Measurements from ENCODE around the gene HIVEP3.
"Not testable (repeated sequence)": the region's sequence is repeated elsewhere in the genome, so short reads cannot be mapped to it uniquely, and the experiment has no call there.

The HIVEP3 gene

GRCh38 chr1:41573194-41573593 lies 345.5 kb downstream of the HIVEP3 start:
- no peak for DNase-seq (ENCODE audit: low read depth in 2 of 3, low spot score in 2 of 3)

- no peak for DNase-seq (ENCODE audit: low read depth in 2 of 3, low spot score in 2 of 3)
Observed at GRCh38 chr1:41572224-41572623, 346.5 kb downstream of the HIVEP3 start.

GRCh38 chr1:41571041-41571440 lies 347.7 kb downstream of the HIVEP3 start:
- no peak for DNase-seq (ENCODE audit: low read depth in 2 of 3, low spot score in 2 of 3)

GRCh38 chr1:41568204-41568603 lies 350.5 kb downstream of the HIVEP3 start:
- DNase-seq (ENCODE audit: low read depth in 2 of 3, low spot score in 2 of 3), result no peak

- no peak for DNase-seq (ENCODE audit: low read depth in 2 of 3, low spot score in 2 of 3)
Observed at GRCh38 chr1:41566969-41567368, 351.8 kb downstream of the HIVEP3 start.

GRCh38 chr1:41566274-41566885 lies 352.3 kb downstream of the HIVEP3 start:
- DNase-seq (ENCODE audit: low read depth in 2 of 3, low spot score in 2 of 3), result no peak

GRCh38 chr1:41564741-41565475 lies 353.8 kb downstream of the HIVEP3 start:
- no peak for DNase-seq (ENCODE audit: low read depth in 2 of 3, low spot score in 2 of 3)

GRCh38 chr1:41562328-41562727 lies 356.4 kb downstream of the HIVEP3 start:
- no peak for DNase-seq (ENCODE audit: low read depth in 2 of 3, low spot score in 2 of 3)

GRCh38 chr1:41560931-41561330 lies 357.8 kb downstream of the HIVEP3 start:
- DNase-seq (ENCODE audit: low read depth in 2 of 3, low spot score in 2 of 3), result no peak

GRCh38 chr1:41560496-41560895 lies 358.2 kb downstream of the HIVEP3 start:
- DNase-seq (ENCODE audit: low read depth in 2 of 3, low spot score in 2 of 3), result no peak

- DNase-seq (ENCODE audit: low read depth in 2 of 3, low spot score in 2 of 3), result no peak
Observed at GRCh38 chr1:41559331-41559730, 359.4 kb downstream of the HIVEP3 start.

- no peak for DNase-seq (ENCODE audit: low read depth in 2 of 3, low spot score in 2 of 3)
Observed at GRCh38 chr1:41558761-41559171, 360.0 kb downstream of the HIVEP3 start.

- no peak for DNase-seq (ENCODE audit: low read depth in 2 of 3, low spot score in 2 of 3)
Observed at GRCh38 chr1:41557751-41558455, 360.8 kb downstream of the HIVEP3 start.

GRCh38 chr1:41554746-41555145 lies 364.0 kb downstream of the HIVEP3 start:
- DNase-seq (ENCODE audit: low read depth in 2 of 3, low spot score in 2 of 3), result not testable (repeated sequence)

GRCh38 chr1:41547781-41548560 lies 370.8 kb downstream of the HIVEP3 start:
- no peak for DNase-seq (ENCODE audit: low read depth in 2 of 3, low spot score in 2 of 3)

GRCh38 chr1:41547336-41547735 lies 371.4 kb downstream of the HIVEP3 start:
- no peak for DNase-seq (ENCODE audit: low read depth in 2 of 3, low spot score in 2 of 3)

GRCh38 chr1:41546833-41547135 lies 371.9 kb downstream of the HIVEP3 start:
- no peak for DNase-seq (ENCODE audit: low read depth in 2 of 3, low spot score in 2 of 3)

- DNase-seq (ENCODE audit: low read depth in 2 of 3, low spot score in 2 of 3), result no peak
Observed at GRCh38 chr1:41545996-41546832, 372.5 kb downstream of the HIVEP3 start.

- DNase-seq (ENCODE audit: low read depth in 2 of 3, low spot score in 2 of 3), result no peak
Observed at GRCh38 chr1:41542196-41542930, 376.4 kb downstream of the HIVEP3 start.

GRCh38 chr1:41541592-41541952 lies 377.1 kb downstream of the HIVEP3 start:
- no peak for DNase-seq (ENCODE audit: low read depth in 2 of 3, low spot score in 2 of 3)
